ENCODE data around the gene CHRND. TPM values are rescaled to one million over a fixed set of nuclear protein-coding genes. Genes with fewer than 3 reads are reported as not detected.
A peak's percentile ranks its signal among the peaks of the same experiment; 100 is the strongest.

The CHRND gene
- total RNA-seq, 4 donors from 2014 or later = not detected

GRCh38 chr2:232538671-232539070, 12.7 kb downstream of the CHRND start:
- Histone ChIP-seq H3K4me1 (no peaks in the 10 kb centered on the region), H3K27ac (no peak overlapping the region), H3K9me3 (peaks cover 0 to 9% (median 2%) of the 10 kb centered on the region in 4 donors), H3K27me3 (no peaks in the 10 kb centered on the region), H3K4me3 (no peak overlapping the region), H3K36me3 (no peaks in the 10 kb centered on the region)
- no peak for TF ChIP-seq POLR2A (IDR thresholded peaks at IDR 0.05)
- DNase-seq = peak in 2 of 3 donors; percentile 18 to 36

DNA sequence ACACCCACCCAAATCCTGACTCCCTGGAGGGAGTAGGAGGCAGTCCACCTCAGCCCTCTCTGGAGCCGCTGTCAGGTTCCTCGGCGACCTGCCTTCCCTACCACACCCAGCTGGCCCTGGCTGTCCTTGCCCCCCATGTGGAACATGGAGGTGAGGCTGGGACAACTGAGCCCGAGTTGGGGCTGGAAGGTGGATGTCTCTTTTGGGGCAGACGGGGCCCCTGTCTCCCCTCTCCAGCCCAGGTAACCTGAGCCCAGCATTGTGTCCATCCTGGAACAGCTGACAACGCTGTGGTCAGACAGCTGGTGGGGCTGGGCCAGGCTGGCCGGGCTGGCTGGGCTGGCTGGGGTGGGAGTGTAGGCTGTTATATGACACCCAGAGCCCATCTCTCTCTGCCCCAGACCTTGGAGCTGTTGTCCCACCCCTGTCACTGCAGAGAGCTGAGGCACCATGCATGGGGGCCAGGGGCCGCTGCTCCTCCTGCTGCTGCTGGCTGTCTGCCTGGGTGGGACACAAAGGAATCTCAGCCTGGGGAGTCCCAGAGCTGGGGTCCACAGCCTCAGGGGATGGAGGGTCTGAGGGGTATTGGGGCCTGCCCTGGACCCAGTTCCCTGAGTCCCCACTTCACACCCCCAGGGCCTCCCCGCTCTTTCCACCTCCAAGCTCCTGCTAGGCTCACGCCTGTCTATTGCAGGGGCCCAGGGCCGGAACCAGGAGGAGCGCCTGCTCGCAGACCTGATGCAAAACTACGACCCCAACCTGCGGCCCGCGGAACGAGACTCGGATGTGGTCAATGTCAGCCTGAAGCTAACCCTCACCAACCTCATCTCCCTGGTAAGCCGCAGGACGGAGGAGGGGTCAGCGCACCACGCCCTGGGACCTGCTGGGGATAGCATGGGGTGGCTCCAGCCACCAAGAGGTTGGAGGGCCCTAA, 13.6 kb downstream of the CHRND start, which contains the start of gene CHRNG:
CHRNG (plus strand) TSS at position 395 of the 934 bp plus-strand sequence; CDS start at position 451, 56 bp downstream.
- no peaks in the 10 kb centered on the region for H3K36me3 ChIP-seq
- peak in 2 of 3 donors; percentile 46 to 49 for DNase-seq
- no peak within 1 kb of the TSS for H3K4me3 ChIP-seq
- H3K4me1 ChIP-seq = no peaks in the 10 kb centered on the region
- peaks cover 0 to 9% (median 2%) of the 10 kb centered on the region in 4 donors for H3K9me3 ChIP-seq
- no peaks in the 10 kb centered on the region for H3K27me3 ChIP-seq
- H3K27ac ChIP-seq = no peak within 1 kb of the TSS
- no peak for TF ChIP-seq CTCF (IDR thresholded peaks at IDR 0.05)
- no peak for TF ChIP-seq POLR2A (IDR thresholded peaks at IDR 0.05)

GRCh38 chr2:232540441-232541041, 14.6 kb downstream of the CHRND start:
- Histone ChIP-seq H3K27me3 (no peaks in the 10 kb centered on the region), H3K36me3 (no peaks in the 10 kb centered on the region), H3K4me1 (no peaks in the 10 kb centered on the region), H3K4me3 (no peak overlapping the region), H3K27ac (no peak overlapping the region), H3K9me3 (peaks cover 0 to 9% (median 2%) of the 10 kb centered on the region in 4 donors)
- TF ChIP-seq CTCF (IDR thresholded peaks at IDR 0.05) = no peak
- no peak for TF ChIP-seq POLR2A (IDR thresholded peaks at IDR 0.05)
- DNase-seq = peak in 2 of 3 donors; percentile 38 to 40

GRCh38 chr2:232541195-232541960, 15.4 kb downstream of the CHRND start:
- Histone ChIP-seq H3K36me3 (no peaks in the 10 kb centered on the region), H3K27ac (no peak overlapping the region), H3K4me3 (no peak overlapping the region), H3K27me3 (no peaks in the 10 kb centered on the region), H3K9me3 (peaks cover 0 to 1% (median under 1%) of the 10 kb centered on the region in 4 donors), H3K4me1 (no peaks in the 10 kb centered on the region)
- DNase-seq = peak in 2 of 3 donors; percentile 42 to 45
- TF ChIP-seq POLR2A (IDR thresholded peaks at IDR 0.05) (no peak), CTCF (IDR thresholded peaks at IDR 0.05) (no peak)

- Histone ChIP-seq H3K9me3 (no peaks in the 10 kb centered on the region), H3K27me3 (no peaks in the 10 kb centered on the region), H3K4me1 (no peaks in the 10 kb centered on the region), H3K36me3 (no peaks in the 10 kb centered on the region), H3K27ac (no peak overlapping the region), H3K4me3 (no peak overlapping the region)
- DNase-seq = no peak
- TF ChIP-seq CTCF (IDR thresholded peaks at IDR 0.05) (no peak), POLR2A (IDR thresholded peaks at IDR 0.05) (no peak)
Observed at GRCh38 chr2:232541961-232542714, 16.2 kb downstream of the CHRND start.
